Peyer's patch (tissue), 4 donors: ENCODE measurements around the gene TMA16.

Source experiments
- CTCF ChIP-seq, 6 experiments: fragments of 450-650 bp in 4 of 6; fragments of 200-600 bp in 2 of 6; sonication (generic) in 1 of 6; IDR thresholded peaks; one replicate each; pipeline ENCODE4 v1.5.1; 2017 to 2019; ENCODE audit warnings: antibody characterized with exemption in 6 of 6, mild to moderate bottlenecking in 3 of 6, moderate library complexity in 1 of 6
- POLR2A ChIP-seq, 2 donors: fragments of 450-650 bp; IDR thresholded peaks; one replicate each; pipeline ENCODE4 v1.5.1; 2017; ENCODE audit warnings: antibody characterized with exemption in 2 of 2, mild to moderate bottlenecking in 2 of 2, moderate library complexity in 2 of 2

- TF ChIP-seq CTCF (IDR thresholded peaks at IDR 0.05): no peak
- no peak for TF ChIP-seq POLR2A (IDR thresholded peaks at IDR 0.05)
Measured at GRCh38 chr4:163515198-163515597, 20.7 kb downstream of the TMA16 start.
